H1 (cell line): ENCODE data around the gene SCYL2. TPM values are rescaled to one million over a fixed set of nuclear protein-coding genes. Genes with fewer than 3 reads are reported as not detected.

Experiments used
- CTCF ChIA-PET: fragments of 300-600 bp; sonication (Branson Sonifier 250); formaldehyde crosslinking; loops from one replicate; lab custom pipeline; 2021; ENCODE audit not compliant: partially characterized antibody; lab: Charles Lee
- POLR2A ChIA-PET: fragments of 300-600 bp; sonication (Branson Sonifier 250); formaldehyde crosslinking; loops from one replicate; lab custom pipeline; 2021; ENCODE audit warnings: inconsistent platforms; ENCODE audit not compliant: partially characterized antibody; lab: Charles Lee
- DNase-seq, 2 experiments: peaks; one replicate each; pipeline versions ENCODE4 v3.0.0 to v3.0.0-alpha.2; 2010 to 2022; ENCODE audit warnings: low spot score in 2 of 2, low read depth in 1 of 2, mixed read lengths in 1 of 2
- FAIRE-seq: peaks from 2 replicates; lab custom pipeline; 2011; peaks lifted over from hg19 to GRCh38; lab: Jason Lieb, UNC
- H2AFZ ChIP-seq: 2 replicates; pipeline ENCODE4 v1.8.1; 2012; ENCODE audit warnings: low read length, inconsistent platforms
- H2AK5ac ChIP-seq: 2 replicates; pipeline ENCODE4 v1.6.1; 2013; ENCODE audit warnings: low read depth, low read length
- H2BK120ac ChIP-seq: replicated peaks from 2 replicates; pipeline ENCODE3; 2013; ENCODE audit warnings: low read depth, low read length, inconsistent platforms
- H2BK12ac ChIP-seq: 2 replicates; pipeline ENCODE4 v1.6.1; 2013; ENCODE audit warnings: low read depth, low read length
- H2BK15ac ChIP-seq: 2 replicates; pipeline ENCODE4 v1.6.1; 2013; ENCODE audit warnings: low read length
- H2BK20ac ChIP-seq: 2 replicates; pipeline ENCODE4 v1.6.1; 2013; ENCODE audit warnings: low read length
- H2BK5ac ChIP-seq: 2 replicates; pipeline ENCODE4 v1.6.1; 2013; ENCODE audit warnings: low read depth, low read length
- H3K14ac ChIP-seq: 2 replicates; pipeline ENCODE4 v1.6.1; 2013; ENCODE audit warnings: inconsistent platforms; ENCODE audit not compliant: insufficient read length
- H3K18ac ChIP-seq: 2 replicates; pipeline ENCODE4 v1.6.1; 2013; ENCODE audit warnings: low read length; ENCODE audit errors: extremely low read depth
- H3K23ac ChIP-seq: 2 replicates; pipeline ENCODE4 v1.6.1; 2013; ENCODE audit warnings: inconsistent platforms; ENCODE audit not compliant: insufficient read length
- H3K23me2 ChIP-seq: 2 replicates; pipeline ENCODE4 v1.6.1; 2013; ENCODE audit warnings: low read depth, low read length
- H3K27ac ChIP-seq: 2 replicates; pipeline ENCODE4 v1.6.1; 2011; ENCODE audit warnings: low read depth, low read length, inconsistent platforms
- H3K27me3 ChIP-seq, 4 experiments: replicated peaks in 1 of 4; 1 replicate in 1 of 4; 2 replicates in 3 of 4; pipeline versions ENCODE4 v1.6.1 to v1.8.1; 2011 to 2013; ENCODE audit warnings: low read length in 3 of 4, mild to moderate bottlenecking in 3 of 4, inconsistent platforms in 2 of 4, mixed read lengths in 2 of 4, moderate library complexity in 1 of 4; ENCODE audit not compliant: control insufficient read depth in 3 of 4, insufficient read depth in 3 of 4; ENCODE audit errors: extremely low read depth in 1 of 4
- H3K36me3 ChIP-seq, 4 experiments: 2 replicates each; pipeline versions ENCODE4 v1.6.1 to v1.8.1; 2011 to 2013; ENCODE audit warnings: mild to moderate bottlenecking in 4 of 4, low read length in 3 of 4, moderate library complexity in 2 of 4, control low read depth in 1 of 4, inconsistent platforms in 1 of 4; ENCODE audit not compliant: insufficient read depth in 4 of 4, control insufficient read depth in 2 of 4
- H3K4ac ChIP-seq: replicated peaks from 2 replicates; pipeline ENCODE3; 2013; ENCODE audit warnings: low read length, low read depth, mixed read lengths, inconsistent platforms; ENCODE audit not compliant: insufficient read length
- H3K4me1 ChIP-seq, 4 experiments: replicated peaks in 1 of 4; 1 replicate in 1 of 4; 2 replicates in 3 of 4; pipeline versions ENCODE4 v1.6.1 to v1.8.1; 2011 to 2013; ENCODE audit warnings: low read length in 3 of 4, inconsistent platforms in 2 of 4, mixed read lengths in 1 of 4; ENCODE audit not compliant: insufficient read depth in 4 of 4, control insufficient read depth in 3 of 4
- H3K4me2 ChIP-seq, 2 experiments: 2 replicates each; pipeline versions ENCODE4 v1.6.1 to v1.8.1; 2011 to 2013; ENCODE audit warnings: low read depth in 2 of 2, low read length in 2 of 2, control low read depth in 1 of 2, inconsistent platforms in 1 of 2, mild to moderate bottlenecking in 1 of 2; ENCODE audit not compliant: insufficient read depth in 1 of 2
- H3K4me3 ChIP-seq, 4 experiments: fragments of 200-600, 300-600 bp in 1 of 4; sonication (generic), shearing (Covaris generic), sonication (Bioruptor Twin) in 1 of 4; 2 replicates each; pipeline versions ENCODE4 v1.5.1 to v1.8.1; 2011 to 2016; ENCODE audit warnings: low read length in 4 of 4, low read depth in 3 of 4, control low read depth in 2 of 4, inconsistent platforms in 2 of 4, mild to moderate bottlenecking in 2 of 4, mixed read lengths in 1 of 4, moderate library complexity in 1 of 4; ENCODE audit not compliant: insufficient read depth in 2 of 4; ENCODE audit errors: extremely low read depth in 1 of 4
- H3K56ac ChIP-seq: replicated peaks from 2 replicates; pipeline ENCODE3; 2013; ENCODE audit warnings: low read depth, mild to moderate bottlenecking, mixed read lengths, low read length, inconsistent platforms; ENCODE audit not compliant: insufficient read length
- H3K79me1 ChIP-seq: 2 replicates; pipeline ENCODE4 v1.6.1; 2013; ENCODE audit warnings: low read depth, low read length, control low read depth
- H3K79me2 ChIP-seq, 2 experiments: 2 replicates each; pipeline versions ENCODE4 v1.6.1 to v1.8.1; 2012 to 2013; ENCODE audit warnings: low read length in 2 of 2, mild to moderate bottlenecking in 2 of 2, inconsistent platforms in 1 of 2; ENCODE audit not compliant: insufficient read depth in 2 of 2, control insufficient read depth in 1 of 2
- H3K9ac ChIP-seq, 4 experiments: replicated peaks in 1 of 4; 1 replicate in 1 of 4; 2 replicates in 3 of 4; pipeline versions ENCODE4 v1.6.1 to v1.8.1; 2011 to 2013; ENCODE audit warnings: low read depth in 3 of 4, low read length in 3 of 4, control low read depth in 2 of 4, mild to moderate bottlenecking in 2 of 4, moderate library complexity in 2 of 4, inconsistent platforms in 1 of 4; ENCODE audit errors: extremely low read depth in 1 of 4
- H3K9me3 ChIP-seq, 2 experiments: 2 replicates each; pipeline versions ENCODE4 v1.6.1 to v1.8.1; 2012 to 2013; ENCODE audit warnings: mild to moderate bottlenecking in 2 of 2, moderate library complexity in 2 of 2, control low read depth in 1 of 2, inconsistent platforms in 1 of 2, low read depth in 1 of 2, low read length in 1 of 2, mixed read lengths in 1 of 2; ENCODE audit not compliant: insufficient read depth in 2 of 2
- H4K20me1 ChIP-seq, 2 experiments: replicated peaks in 1 of 2; 2 replicates each; pipeline versions ENCODE3 to v1.8.1; 2011 to 2013; ENCODE audit warnings: inconsistent platforms in 2 of 2, low read length in 2 of 2, mild to moderate bottlenecking in 1 of 2; ENCODE audit not compliant: insufficient read depth in 2 of 2, control insufficient read depth in 1 of 2
- H4K5ac ChIP-seq: 2 replicates; pipeline ENCODE4 v1.6.1; 2013; ENCODE audit warnings: low read length, low read depth, mixed read lengths, inconsistent platforms; ENCODE audit not compliant: insufficient read length
- H4K8ac ChIP-seq: 2 replicates; pipeline ENCODE4 v1.8.0; 2013; ENCODE audit warnings: mild to moderate bottlenecking, moderate library complexity, low read length, inconsistent platforms; ENCODE audit not compliant: insufficient read depth; ENCODE audit errors: extremely low read depth
- H4K91ac ChIP-seq: replicated peaks from 2 replicates; pipeline ENCODE3; 2013; ENCODE audit warnings: low read length, mixed read lengths, inconsistent platforms; ENCODE audit not compliant: insufficient read length
- ATF2 ChIP-seq: IDR thresholded peaks from 2 replicates; pipeline ENCODE4 v1.6.1; 2012; ENCODE audit warnings: low read length, inconsistent platforms
- CHD2 ChIP-seq: IDR thresholded peaks from 2 replicates; pipeline ENCODE4 v1.6.1; 2012; ENCODE audit warnings: low read length, improper control_type of control experiment
- CREB1 ChIP-seq: IDR thresholded peaks from 2 replicates; pipeline ENCODE4 v1.6.1; 2012; ENCODE audit warnings: inconsistent platforms
- CTBP2 ChIP-seq: IDR thresholded peaks from 2 replicates; pipeline ENCODE4 v1.7.0; 2011; ENCODE audit warnings: borderline replicate concordance, mild to moderate bottlenecking, moderate library complexity, mixed read lengths, low read length; ENCODE audit not compliant: insufficient read depth, insufficient read length
- JUN ChIP-seq: IDR thresholded peaks from 2 replicates; pipeline ENCODE4 v1.6.1; 2011; ENCODE audit warnings: low read depth, mild to moderate bottlenecking, improper control_type of control experiment, low read length
- KDM4A ChIP-seq: IDR thresholded peaks from one replicate; pipeline ENCODE4 v1.7.1; 2012; ENCODE audit warnings: low read depth, mild to moderate bottlenecking, moderate library complexity, low read length, inconsistent platforms; ENCODE audit not compliant: severe bottlenecking
- KDM5A ChIP-seq: fragments of 200-600 bp; IDR thresholded peaks from 2 replicates; pipeline ENCODE4 v1.7.1; 2012; ENCODE audit warnings: mild to moderate bottlenecking, low read length, inconsistent platforms, mixed read lengths
- MAFK ChIP-seq: IDR thresholded peaks from 2 replicates; pipeline ENCODE4 v1.6.1; 2012; ENCODE audit warnings: low read depth, mild to moderate bottlenecking, improper control_type of control experiment, low read length
- NRF1 ChIP-seq: IDR thresholded peaks from 2 replicates; pipeline ENCODE4 v1.6.1; 2011; ENCODE audit warnings: mild to moderate bottlenecking, low read depth, low read length, improper control_type of control experiment
- POLR2A ChIP-seq, 2 experiments: IDR thresholded peaks; 1 replicate in 1 of 2; 2 replicates in 1 of 2; pipeline ENCODE4 v1.6.1; 2011; ENCODE audit warnings: low read depth in 2 of 2, low read length in 2 of 2, mild to moderate bottlenecking in 2 of 2; ENCODE audit errors: control extremely low read depth in 1 of 2
- RBBP5 ChIP-seq: IDR thresholded peaks from 2 replicates; pipeline ENCODE4 v1.7.1; 2012; ENCODE audit warnings: low read depth, mild to moderate bottlenecking, inconsistent platforms, low read length, moderate library complexity, borderline replicate concordance
- SIRT6 ChIP-seq: IDR thresholded peaks from one replicate; pipeline ENCODE4 v1.7.1; 2012; ENCODE audit warnings: low read length, inconsistent platforms
- SIX5 ChIP-seq: IDR thresholded peaks from 2 replicates; pipeline ENCODE4 v1.6.1; 2011; ENCODE audit warnings: mild to moderate bottlenecking, low read depth, low read length
- SP2 ChIP-seq: IDR thresholded peaks from 2 replicates; pipeline ENCODE4 v1.6.1; 2012; ENCODE audit warnings: mild to moderate bottlenecking, low read length, inconsistent platforms
- SP4 ChIP-seq: IDR thresholded peaks from 2 replicates; pipeline ENCODE4 v1.6.1; 2012; ENCODE audit warnings: low read length, inconsistent platforms
- WGBS, 2 experiments: shearing (Covaris generic) in 1 of 2; methylation state at CpG; one replicate each; pipeline versions ENCODE4 v1.1.6 to v1.1.7; 2013 to 2015; ENCODE audit warnings: low lambda C conversion rate in 2 of 2, mixed read lengths in 2 of 2, inconsistent platforms in 1 of 2, low coverage in 1 of 2, missing lambda C conversion rate in 1 of 2; ENCODE audit not compliant: insufficient replicate concordance in 2 of 2, insufficient coverage in 1 of 2, insufficient read length in 1 of 2; ENCODE audit errors: extremely low coverage in 1 of 2, missing lambda C conversion rate in 1 of 2; 5-methylcytosine and 5-hydroxymethylcytosine counted together
- polyA plus RNA-seq, 7 experiments: library from polyadenylated mRNA; depleted of rRNA in 3 of 7; stranded (reverse) in 5 of 7; unstranded in 2 of 7; fragments of >200 nt in 5 of 7; fragments of 200-250 nt in 2 of 7; gene quantifications; 1 replicate in 5 of 7; 2 replicates in 1 of 7; 4 replicates in 1 of 7; pipeline versions ENCODE4 v1.2.1 to v1.2.3, GENCODE V29; 2011 to 2013; ENCODE audit warnings: missing spikeins in 2 of 7, mixed read lengths in 2 of 7
- total RNA-seq: library from RNA; stranded (reverse); fragmentation: NEBNext Ultra II Directional; extraction: Animal tissue kit (Norgen Biotek cat#: 25700); gene quantifications from 2 replicates; pipeline ENCODE4 v1.2.1, GENCODE V29; 2021

SCYL2 gene
- total and polyA plus RNA-seq, 2 of the 8 experiments (the other 6 are each of a cell fraction or from before 2014, with no cell fraction given), result 8.9 to 48.7 TPM

DNA sequence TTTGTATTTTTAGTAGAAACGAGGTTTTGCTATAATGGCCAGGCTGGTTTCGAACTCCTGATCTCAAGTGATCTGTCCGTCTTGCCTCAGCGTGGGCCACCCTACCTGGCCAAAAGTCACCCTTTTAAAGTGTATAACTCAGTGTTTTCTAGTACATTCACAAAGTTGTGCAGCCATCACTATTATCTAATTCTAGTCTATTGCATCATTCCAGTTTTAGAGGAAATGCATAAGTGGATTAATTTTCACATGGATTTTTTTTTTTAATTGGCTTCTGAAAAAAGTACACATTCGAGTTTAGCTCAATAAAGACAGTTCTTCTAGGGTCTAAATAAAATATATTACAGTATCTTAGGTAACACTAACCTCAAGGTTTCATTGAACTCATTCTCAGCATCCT is 3.8 kb upstream of the SCYL2 start:
- FAIRE-seq, result no peak
- ChIA-PET CTCF (interaction anchor here (0.6 kb wide), 1 partner anchor 201 kb away, joined by 3 read pairs; no protein-coding TSS in a partner anchor), POLR2A (no interaction called here)
- no peaks in the 10 kb centered on the region; a peak in 2 of 8 replicates for H3K36me3 ChIP-seq
- no peak overlapping the region for H2BK5ac ChIP-seq
- no peak overlapping the region for H2AFZ ChIP-seq
- no peak overlapping the region for H2BK12ac ChIP-seq
- peaks cover 0 to 2% of the 10 kb centered on the region in 2 experiments for H4K20me1 ChIP-seq
- no peak overlapping the region for H2BK20ac ChIP-seq
- no peaks in the 10 kb centered on the region for H3K79me1 ChIP-seq
- no peak overlapping the region for H3K23ac ChIP-seq
- no peak overlapping the region for H2BK120ac ChIP-seq
- no peak overlapping the region for H4K91ac ChIP-seq
- 0 out of 2 replicates have a peak, but pooled peaks cover 4% of the 10 kb centered on the region for H3K23me2 ChIP-seq
- no peak for DNase-seq
- no peak overlapping the region for H3K9ac ChIP-seq
- peaks cover 0 to 7% of the 10 kb centered on the region in 2 experiments; a peak in 2 of 4 replicates for H3K79me2 ChIP-seq
- no peak overlapping the region for H3K14ac ChIP-seq
- no peak overlapping the region for H3K4ac ChIP-seq
- H4K5ac ChIP-seq, result no peak overlapping the region
- H3K27ac ChIP-seq, result no peak overlapping the region
- H3K4me1 ChIP-seq, result peaks cover 0 to 3% (median 0%) of the 10 kb centered on the region in 4 experiments; a peak in 2 of 7 replicates
- H2BK15ac ChIP-seq, result no peak overlapping the region
- no peak overlapping the region for H3K4me3 ChIP-seq
- H3K27me3 ChIP-seq, result no peaks in the 10 kb centered on the region
- H3K56ac ChIP-seq, result no peak overlapping the region
- no peaks in the 10 kb centered on the region for H3K9me3 ChIP-seq
- no peak overlapping the region for H3K18ac ChIP-seq
- no peak overlapping the region for H2AK5ac ChIP-seq
- no peak overlapping the region for H3K4me2 ChIP-seq
- no peak overlapping the region for H4K8ac ChIP-seq
- WGBS, 2 experiments, result 95% methylated on average over 5 of the region's 5 CpGs; no CpG with 5 or more reads in 1 of the 2 experiments
- TF ChIP-seq POLR2A (IDR thresholded peaks at IDR 0.05; ENCODE audit: control extremely low read depth in 1 of 2, low read depth in 2 of 2, low read length in 2 of 2), result no peak
- TF ChIP-seq CHD2, result no peak
- no peak for TF ChIP-seq ATF2
- no peak for TF ChIP-seq KDM5A
- TF ChIP-seq SP4, result no peak
- TF ChIP-seq SP2, result no peak
- TF ChIP-seq RBBP5, result no peak
- no peak for TF ChIP-seq JUN
- TF ChIP-seq CTBP2, result no peak
- TF ChIP-seq SIX5, result no peak
- no peak for TF ChIP-seq KDM4A
- no peak for TF ChIP-seq CREB1
- no peak for TF ChIP-seq MAFK
- TF ChIP-seq NRF1, result no peak
- TF ChIP-seq SIRT6, result no peak
